GM18873 (cell line): Measurements from ENCODE around the gene CDSN.
"Not testable (repeated sequence)": the region's sequence is repeated elsewhere in the genome, so short reads cannot be mapped to it uniquely, and the experiment has no call there.

Experiments used
- ATAC-seq: cut with Tn5 transposase; IDR thresholded peaks from one replicate; pipeline ENCODE4 v1.9.1; 2021; ENCODE audit warnings: mild to moderate bottlenecking, moderate library complexity, moderate number of reproducible peaks; ENCODE audit not compliant: unreplicated experiment, low FRiP score

Gene CDSN

GRCh38 chr6:31090275-31090972, 29.8 kb downstream of the CDSN start:
- no peak for ATAC-seq

- ATAC-seq, result no peak
Observed at GRCh38 chr6:31087494-31088089, 32.7 kb downstream of the CDSN start.

GRCh38 chr6:31086788-31087440, 33.3 kb downstream of the CDSN start:
- ATAC-seq, result no peak

GRCh38 chr6:31083742-31084354, 36.4 kb downstream of the CDSN start:
- no peak for ATAC-seq

GRCh38 chr6:31081872-31082271, 38.4 kb downstream of the CDSN start:
- no peak for ATAC-seq

- no peak for ATAC-seq
Observed at GRCh38 chr6:31079656-31080261, 40.5 kb downstream of the CDSN start.

- ATAC-seq, result no peak
Observed at GRCh38 chr6:31076611-31077010, 43.6 kb downstream of the CDSN start.

- no peak for ATAC-seq
Observed at GRCh38 chr6:31075528-31075927, 44.7 kb downstream of the CDSN start.

GRCh38 chr6:31074401-31074800, 45.8 kb downstream of the CDSN start:
- no peak for ATAC-seq

- ATAC-seq, result no peak
Observed at GRCh38 chr6:31070711-31071197, 49.5 kb downstream of the CDSN start.

GRCh38 chr6:31068669-31069340, 51.4 kb downstream of the CDSN start:
- ATAC-seq, result no peak

- ATAC-seq, result not testable (repeated sequence)
Observed at GRCh38 chr6:31067891-31068668, 52.2 kb downstream of the CDSN start.

GRCh38 chr6:31067028-31067427, 53.2 kb downstream of the CDSN start:
- ATAC-seq, result not testable (repeated sequence)

- no peak for ATAC-seq
Observed at GRCh38 chr6:31065556-31065955, 54.7 kb downstream of the CDSN start.
